ENCODE data around the gene GGA3.
"Not testable (repeated sequence)": the region's sequence is repeated elsewhere in the genome, so short reads cannot be mapped to it uniquely, and the experiment has no call there.

DNA sequence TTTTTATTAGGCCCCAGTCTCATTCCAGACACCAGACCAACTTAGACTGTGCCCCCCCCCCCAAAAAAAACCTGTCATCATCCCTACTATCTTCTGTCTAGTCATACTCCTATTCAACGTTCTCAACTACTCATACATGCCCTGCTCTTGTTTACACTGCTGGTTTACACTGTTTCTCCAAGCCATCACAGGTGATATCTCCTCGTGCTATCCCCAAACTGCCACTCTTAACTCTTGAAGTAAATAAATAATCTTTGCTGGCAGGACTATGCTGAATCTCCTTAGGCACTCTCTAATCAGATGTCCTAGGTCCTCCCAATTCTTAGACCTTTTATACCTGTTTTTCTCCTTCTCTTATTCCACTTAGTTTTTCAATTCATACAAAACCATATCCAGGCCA, 4.2 kb downstream of the GGA3 start:
- TF ChIP-seq CTCF (IDR thresholded peaks at IDR 0.05 in 8 of 11, conservative IDR thresholded peaks at IDR 0.05 in 3 of 11); POLR2A (IDR thresholded peaks at IDR 0.05); POLR2AphosphoS5 (IDR thresholded peaks at IDR 0.05): not testable (repeated sequence)
